ENCODE measurements around the gene ANKRD11. TPM values are rescaled to one million over a fixed set of nuclear protein-coding genes. Genes with fewer than 3 reads are reported as not detected.

ANKRD11 gene
- total and polyA plus RNA-seq, 2 donors (not counting 3 experiments of a cell fraction or from before 2014, with no cell fraction given) = 55.8 to 191 TPM

DNA sequence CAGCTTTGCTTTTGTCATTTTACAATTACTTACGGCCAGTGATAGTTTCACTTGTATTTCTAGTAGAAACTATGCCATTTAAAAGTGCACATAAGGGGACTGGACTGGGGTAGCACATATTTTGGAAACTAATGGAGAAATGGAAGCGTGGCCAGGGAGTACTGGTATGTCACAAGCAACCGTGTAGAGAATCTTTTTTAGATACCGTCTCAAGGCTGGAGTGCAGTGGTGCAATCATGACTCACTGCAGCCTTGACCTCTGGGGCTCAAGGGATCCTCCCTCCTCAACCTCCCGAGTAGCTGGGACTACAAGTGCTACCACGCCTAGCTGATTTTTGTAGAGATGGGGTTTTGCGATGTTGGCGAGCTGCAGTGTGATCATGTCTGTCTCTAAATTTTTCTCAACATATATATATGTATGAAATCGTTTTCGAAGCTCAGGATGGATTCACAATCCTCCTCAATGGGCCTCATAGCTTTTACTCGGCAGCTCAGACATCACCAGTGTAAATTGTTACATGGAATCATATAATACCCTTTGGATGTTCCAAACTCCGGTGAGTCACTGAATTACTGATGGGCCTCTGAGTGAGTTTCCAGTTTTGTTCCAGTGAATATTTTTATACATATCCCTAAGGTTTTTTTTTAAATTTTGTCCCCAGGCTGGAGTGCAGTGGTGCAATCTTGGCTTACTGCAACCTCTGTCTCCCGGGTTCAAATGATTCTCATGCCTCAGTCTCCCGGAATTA, 221.2 kb downstream of the ANKRD11 start:
- peaks cover 5% of the 10 kb centered on the region for H3K79me2 ChIP-seq (ENCODE audit: control insufficient read depth, insufficient read depth, low read length)
- no peaks in the 10 kb centered on the region for H3K9me1 ChIP-seq (replicated peaks; ENCODE audit: control insufficient read depth, extremely low read depth, insufficient read depth, low read length)
- H3K9me3 ChIP-seq (replicated peaks; ENCODE audit: control insufficient read depth, insufficient read depth, low read length) = no peaks in the 10 kb centered on the region
- no peaks in the 10 kb centered on the region for H3K4me1 ChIP-seq (ENCODE audit: control insufficient read depth, extremely low read depth, insufficient read depth, low read length)
- intact Hi-C loops (cut with micrococcal nuclease) (no loop called here), dilution Hi-C loops (cut with MboI; ENCODE audit: extremely low pct_ligation_motif_present, low sequenced_read_pairs) (no loop called here)
- TF ChIP-seq FOS (IDR thresholded peaks at IDR 0.05; ENCODE audit: borderline replicate concordance, insufficient read depth, low read length) = no peak
- TF ChIP-seq JUN (IDR thresholded peaks at IDR 0.05; ENCODE audit: borderline replicate concordance, insufficient read depth, insufficient read length, low read depth) = no peak
- TF ChIP-seq, protein P1, sequence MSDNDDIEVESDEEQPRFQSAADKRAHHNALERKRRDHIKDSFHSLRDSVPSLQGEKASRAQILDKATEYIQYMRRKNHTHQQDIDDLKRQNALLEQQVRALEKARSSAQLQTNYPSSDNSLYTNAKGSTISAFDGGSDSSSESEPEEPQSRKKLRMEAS (IDR thresholded peaks at IDR 0.05; ENCODE audit: insufficient read depth, insufficient read length) = no peak
- no peak for TF ChIP-seq MYC (IDR thresholded peaks at IDR 0.05; ENCODE audit: low read depth, low read length)
- TF ChIP-seq POLR2A (IDR thresholded peaks at IDR 0.05; ENCODE audit: low read depth, low read length) = no peak
- TF ChIP-seq GATA2 (IDR thresholded peaks at IDR 0.05; ENCODE audit: insufficient read depth, insufficient read length, low read depth, low read length) = no peak
- TF ChIP-seq, protein P2, sequence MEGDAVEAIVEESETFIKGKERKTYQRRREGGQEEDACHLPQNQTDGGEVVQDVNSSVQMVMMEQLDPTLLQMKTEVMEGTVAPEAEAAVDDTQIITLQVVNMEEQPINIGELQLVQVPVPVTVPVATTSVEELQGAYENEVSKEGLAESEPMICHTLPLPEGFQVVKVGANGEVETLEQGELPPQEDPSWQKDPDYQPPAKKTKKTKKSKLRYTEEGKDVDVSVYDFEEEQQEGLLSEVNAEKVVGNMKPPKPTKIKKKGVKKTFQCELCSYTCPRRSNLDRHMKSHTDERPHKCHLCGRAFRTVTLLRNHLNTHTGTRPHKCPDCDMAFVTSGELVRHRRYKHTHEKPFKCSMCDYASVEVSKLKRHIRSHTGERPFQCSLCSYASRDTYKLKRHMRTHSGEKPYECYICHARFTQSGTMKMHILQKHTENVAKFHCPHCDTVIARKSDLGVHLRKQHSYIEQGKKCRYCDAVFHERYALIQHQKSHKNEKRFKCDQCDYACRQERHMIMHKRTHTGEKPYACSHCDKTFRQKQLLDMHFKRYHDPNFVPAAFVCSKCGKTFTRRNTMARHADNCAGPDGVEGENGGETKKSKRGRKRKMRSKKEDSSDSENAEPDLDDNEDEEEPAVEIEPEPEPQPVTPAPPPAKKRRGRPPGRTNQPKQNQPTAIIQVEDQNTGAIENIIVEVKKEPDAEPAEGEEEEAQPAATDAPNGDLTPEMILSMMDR (IDR thresholded peaks at IDR 0.05; ENCODE audit: extremely low read depth in 1 of 2, insufficient read depth in 1 of 2, low read depth in 1 of 2, low read length in 2 of 2) = no peak
- no peak for TF ChIP-seq POLR2AphosphoS5 (IDR thresholded peaks at IDR 0.05; ENCODE audit: insufficient read depth, low read depth, low read length)
- TF ChIP-seq EZH2 (IDR thresholded peaks at IDR 0.05; ENCODE audit: borderline replicate concordance, low read depth, low read length, severe bottlenecking) = no peak
- POLR2A ChIA-PET = no interaction called here
- no peak overlapping the region for H3K27ac ChIP-seq (ENCODE audit: insufficient read depth, low read depth, low read length)
- CTCF ChIA-PET = interaction anchor here (1.0 kb wide), 1 partner anchor 28 kb away, joined by 3 read pairs; no protein-coding TSS in a partner anchor
- no TSS peak for BruUV-seq (replicated peaks)
- no peak overlapping the region for H3K9ac ChIP-seq (replicated peaks; ENCODE audit: extremely low read depth, insufficient read depth, low read length)
- H4K20me1 ChIP-seq (replicated peaks; ENCODE audit: control insufficient read depth, extremely low read depth, insufficient read depth, low read length) = no peaks in the 10 kb centered on the region
- FAIRE-seq (no peak), DNase-seq (ENCODE audit: low read depth, low spot score) (no peak)
- H3K4me3 ChIP-seq (replicated peaks in 1 of 3; ENCODE audit: insufficient read depth in 1 of 3, low read depth in 1 of 3, low read length in 3 of 3) = no peak overlapping the region
- H3K36me3 ChIP-seq (ENCODE audit: control insufficient read depth in 2 of 2, extremely low read depth in 1 of 2, insufficient read depth in 2 of 2, low read length in 2 of 2) = peaks cover 10 to 39% of the 10 kb centered on the region in 2 experiments
- no peak overlapping the region for H2AFZ ChIP-seq (ENCODE audit: low read depth, low read length)
- H3K27me3 ChIP-seq (ENCODE audit: control insufficient read depth in 2 of 2, insufficient read depth in 2 of 2, low read length in 2 of 2) = no peaks in the 10 kb centered on the region
- no peak overlapping the region for H3K4me2 ChIP-seq (ENCODE audit: insufficient read depth, low read length)
